ENCODE data around the gene SHISA4. TPM values are rescaled to one million over a fixed set of nuclear protein-coding genes. Genes with fewer than 3 reads are reported as not detected.

Gene SHISA4
- total and polyA plus RNA-seq, 4 experiments from 2014 or later, result 0.58 to 0.94 (median 0.59) TPM; not detected in 1

DNA sequence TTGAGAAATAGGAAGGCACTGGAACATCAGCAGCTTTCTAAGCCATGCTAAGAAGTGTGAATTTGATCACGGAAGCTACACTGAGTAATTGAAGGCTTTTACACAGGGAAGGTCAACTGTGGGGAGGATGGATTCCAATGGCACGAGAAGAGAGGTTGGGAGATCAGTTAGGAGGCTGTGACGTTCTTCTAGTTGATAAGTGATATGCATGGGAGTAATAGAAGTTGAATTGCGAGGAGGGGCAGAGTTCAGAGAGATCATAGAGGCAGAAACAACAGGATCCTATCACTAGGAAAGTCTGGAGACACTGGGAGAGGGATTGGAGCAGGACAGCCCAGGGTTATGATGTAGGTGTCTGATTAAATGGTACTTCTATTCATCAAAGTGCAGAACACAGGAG is 41.4 kb downstream of the SHISA4 start:
- Mint-ChIP-seq H3K4me1 (peaks cover 0 to under 1% (median 0%) of the 10 kb centered on the region in 4 donors), H3K36me3 (no peaks in the 10 kb centered on the region), H3K4me3 (no peak overlapping the region), H3K9me3 (no peaks in the 10 kb centered on the region), H3K27ac (no peak overlapping the region), H3K27me3 (peaks cover 2 to 12% of the 10 kb centered on the region in 2 donors)
- no peak overlapping the region for H3K27ac ChIP-seq (ENCODE audit: low read depth, low read length)
- CTCF ChIA-PET (ENCODE audit: partially characterized antibody), result no interaction called here
- intact Hi-C loops (cut with micrococcal nuclease), result no loop called here
- H3K36me3 ChIP-seq (ENCODE audit: insufficient read depth, low read length), result no peaks in the 10 kb centered on the region
- no peak overlapping the region for H3K4me3 ChIP-seq (ENCODE audit: low read length in 2 of 2)
- H3K27me3 ChIP-seq (ENCODE audit: insufficient read depth, low read length), result no peaks in the 10 kb centered on the region
- POLR2A ChIA-PET (ENCODE audit: partially characterized antibody), result no interaction called here
- H3K4me1 ChIP-seq (ENCODE audit: insufficient read depth, low read length), result no peaks in the 10 kb centered on the region
- no peak for DNase-seq
- no peaks in the 10 kb centered on the region for H3K9me3 ChIP-seq (ENCODE audit: control insufficient read depth in 1 of 2, low read length in 2 of 2)

DNA sequence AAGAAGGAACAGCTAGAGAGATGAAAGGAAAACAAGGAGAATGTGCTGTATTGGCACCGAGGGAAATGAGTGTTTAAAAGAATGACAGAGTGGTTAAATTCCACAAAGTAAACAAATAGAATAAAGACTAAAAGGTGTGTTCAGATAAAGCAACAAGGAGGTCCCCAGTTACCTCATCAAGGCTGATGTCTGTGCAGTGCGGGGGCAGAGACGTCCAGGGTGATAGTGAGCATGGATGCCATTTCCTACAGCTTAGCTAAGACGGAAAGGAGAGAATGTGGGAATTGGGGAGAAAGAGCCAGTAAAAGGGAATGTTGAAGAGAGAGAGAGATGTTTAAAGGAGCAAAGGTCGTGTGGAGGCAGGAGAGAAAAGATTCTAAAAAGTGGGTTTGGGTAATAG is 42.1 kb downstream of the SHISA4 start:
- DNase-seq, result no peak
- H3K4me3 Mint-ChIP-seq, result no peak overlapping the region
- ChIA-PET POLR2A (ENCODE audit: partially characterized antibody) (no interaction called here), CTCF (ENCODE audit: partially characterized antibody) (no interaction called here)
- H3K9me3 ChIP-seq (ENCODE audit: control insufficient read depth in 1 of 2, low read length in 2 of 2), result no peaks in the 10 kb centered on the region
- no peaks in the 10 kb centered on the region for H3K36me3 ChIP-seq (ENCODE audit: insufficient read depth, low read length)
- no peaks in the 10 kb centered on the region for H3K4me1 ChIP-seq (ENCODE audit: insufficient read depth, low read length)
- no peaks in the 10 kb centered on the region for H3K27me3 ChIP-seq (ENCODE audit: insufficient read depth, low read length)
- H3K36me3 Mint-ChIP-seq, result no peaks in the 10 kb centered on the region
- intact Hi-C loops (cut with micrococcal nuclease), result no loop called here
- H3K27ac Mint-ChIP-seq, result no peak overlapping the region
- H3K4me3 ChIP-seq (ENCODE audit: low read length in 2 of 2), result no peak overlapping the region
- no peaks in the 10 kb centered on the region for H3K9me3 Mint-ChIP-seq
- H3K27ac ChIP-seq (ENCODE audit: low read depth, low read length), result no peak overlapping the region
- H3K27me3 Mint-ChIP-seq, result peaks cover 2 to 12% of the 10 kb centered on the region in 2 donors
- H3K4me1 Mint-ChIP-seq, result no peaks in the 10 kb centered on the region

DNA sequence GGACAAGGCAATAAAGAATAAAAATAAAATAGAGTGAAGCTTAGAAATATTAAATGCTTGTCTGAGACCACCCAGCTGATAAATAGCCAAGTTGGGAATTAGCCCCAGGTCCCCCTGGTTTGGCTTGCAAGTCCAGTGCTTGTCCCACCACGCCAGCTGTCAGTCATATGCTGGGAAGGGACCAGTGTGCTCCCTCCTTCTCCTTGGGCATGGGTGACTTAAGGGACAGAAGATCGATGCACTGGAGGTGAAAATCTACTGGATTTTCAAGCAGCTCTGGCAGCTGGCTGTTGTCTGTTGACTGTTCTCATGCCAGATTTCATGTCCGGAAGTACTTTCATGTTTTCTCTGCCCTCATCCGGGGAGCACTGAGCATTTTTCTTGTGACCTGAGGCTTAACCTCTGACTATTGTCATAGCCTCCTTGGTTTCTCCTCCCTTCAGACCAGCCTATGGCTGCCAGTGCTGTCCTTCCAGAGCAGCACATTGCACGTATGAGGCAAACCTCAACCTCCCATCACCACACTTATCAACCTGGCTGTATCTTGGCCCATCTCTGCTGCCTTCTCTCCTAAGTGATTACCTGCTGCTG is 45.2 kb downstream of the SHISA4 start:
- ChIA-PET CTCF (ENCODE audit: partially characterized antibody) (no interaction called here), POLR2A (ENCODE audit: partially characterized antibody) (no interaction called here)
- Histone ChIP-seq H3K4me3 (ENCODE audit: low read length in 2 of 2) (no peak overlapping the region), H3K27me3 (ENCODE audit: insufficient read depth, low read length) (no peaks in the 10 kb centered on the region), H3K4me1 (ENCODE audit: insufficient read depth, low read length) (no peaks in the 10 kb centered on the region), H3K27ac (ENCODE audit: low read depth, low read length) (no peak overlapping the region), H3K36me3 (ENCODE audit: insufficient read depth, low read length) (no peaks in the 10 kb centered on the region), H3K9me3 (ENCODE audit: control insufficient read depth in 1 of 2, low read length in 2 of 2) (no peaks in the 10 kb centered on the region)
- no peaks in the 10 kb centered on the region for H3K4me1 Mint-ChIP-seq
- no peaks in the 10 kb centered on the region for H3K36me3 Mint-ChIP-seq
- H3K4me3 Mint-ChIP-seq, result no peak overlapping the region
- intact Hi-C loops (cut with micrococcal nuclease), result no loop called here
- no peak for DNase-seq
- H3K9me3 Mint-ChIP-seq, result no peaks in the 10 kb centered on the region
- no peak overlapping the region for H3K27ac Mint-ChIP-seq
- H3K27me3 Mint-ChIP-seq, result peaks cover 2 to 11% of the 10 kb centered on the region in 2 donors

DNA sequence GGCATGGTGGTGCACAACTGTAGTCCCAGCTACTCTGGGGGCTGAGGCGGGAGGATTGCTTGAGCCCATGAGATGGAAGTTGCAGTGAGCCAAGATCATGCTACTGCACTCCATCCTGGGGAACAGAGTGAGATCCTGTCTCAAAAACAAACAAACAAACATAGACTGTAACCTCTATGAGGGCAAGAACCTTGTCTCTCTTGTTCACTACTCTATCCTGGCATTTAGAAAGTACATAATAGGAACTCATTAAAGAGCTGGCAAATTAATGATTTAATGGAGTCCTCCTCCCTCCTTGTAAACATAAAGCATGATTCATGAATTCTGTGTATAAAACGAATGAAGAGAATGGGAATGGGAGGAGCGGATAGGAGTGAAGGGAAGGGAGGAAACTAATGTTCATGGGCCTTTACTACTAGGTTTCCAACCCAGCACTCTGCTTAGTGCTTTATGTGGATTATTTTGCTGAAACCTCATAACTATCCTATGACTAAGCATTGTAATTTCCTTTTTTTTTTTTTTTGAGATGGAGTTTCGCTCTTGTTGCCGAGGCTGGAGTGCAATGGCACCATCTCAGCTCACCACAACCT is 49.0 kb downstream of the SHISA4 start:
- H3K4me3 ChIP-seq (ENCODE audit: low read length in 2 of 2), result no peak overlapping the region
- Mint-ChIP-seq H3K27ac (no peak overlapping the region), H3K27me3 (peaks cover 0 to 18% of the 10 kb centered on the region in 2 donors), H3K36me3 (no peaks in the 10 kb centered on the region), H3K9me3 (peaks cover 0 to 2% (median 0%) of the 10 kb centered on the region in 8 donors), H3K4me3 (no peak overlapping the region), H3K4me1 (no peaks in the 10 kb centered on the region)
- no peaks in the 10 kb centered on the region for H3K4me1 ChIP-seq (ENCODE audit: insufficient read depth, low read length)
- DNase-seq, result no peak
- no peaks in the 10 kb centered on the region for H3K27me3 ChIP-seq (ENCODE audit: insufficient read depth, low read length)
- H3K36me3 ChIP-seq (ENCODE audit: insufficient read depth, low read length), result no peaks in the 10 kb centered on the region
- no peaks in the 10 kb centered on the region for H3K9me3 ChIP-seq (ENCODE audit: control insufficient read depth in 1 of 2, low read length in 2 of 2)
- H3K27ac ChIP-seq (ENCODE audit: low read depth, low read length), result no peak overlapping the region
- intact Hi-C loops (cut with micrococcal nuclease), result no loop called here
- CTCF ChIA-PET (ENCODE audit: partially characterized antibody), result no interaction called here
- POLR2A ChIA-PET (ENCODE audit: partially characterized antibody), result no interaction called here

DNA sequence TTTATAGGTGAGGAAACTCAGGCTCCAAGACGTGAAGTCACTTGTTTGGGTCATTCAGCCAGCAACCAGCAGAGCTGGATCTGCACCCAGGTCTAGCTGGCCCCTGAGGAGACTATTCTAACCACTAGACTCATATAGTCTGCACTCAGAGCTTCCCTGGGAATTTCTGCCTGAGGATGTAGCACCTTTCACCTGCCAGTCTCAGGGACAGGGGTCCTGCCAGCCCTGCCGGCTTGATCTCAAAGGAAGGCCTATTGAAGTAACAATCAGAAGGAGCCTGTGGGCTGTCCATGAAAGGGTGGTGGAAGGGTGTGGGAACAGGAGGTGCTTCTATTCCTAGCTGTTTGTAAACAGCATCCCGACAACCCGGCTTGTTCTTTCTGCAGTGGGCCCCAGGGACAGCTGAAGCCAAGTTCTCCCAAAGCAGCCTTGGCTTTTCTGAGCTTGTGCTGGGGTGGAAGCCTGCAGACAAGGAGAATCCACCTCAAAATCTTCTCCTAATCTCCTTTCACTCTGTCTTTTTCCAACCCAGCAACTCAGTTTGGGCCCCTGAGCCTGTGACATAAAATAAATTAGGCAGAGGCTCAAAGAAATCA is 49.8 kb downstream of the SHISA4 start:
- Mint-ChIP-seq H3K4me3 (no peak overlapping the region), H3K27ac (no peak overlapping the region), H3K4me1 (no peaks in the 10 kb centered on the region), H3K36me3 (no peaks in the 10 kb centered on the region), H3K9me3 (peaks cover 0 to 2% (median 0%) of the 10 kb centered on the region in 8 donors), H3K27me3 (peaks cover 5 to 21% of the 10 kb centered on the region in 2 donors)
- no peaks in the 10 kb centered on the region for H3K27me3 ChIP-seq (ENCODE audit: insufficient read depth, low read length)
- DNase-seq, result no peak
- ChIA-PET POLR2A (ENCODE audit: partially characterized antibody) (no interaction called here), CTCF (ENCODE audit: partially characterized antibody) (no interaction called here)
- H3K4me3 ChIP-seq (ENCODE audit: low read length in 2 of 2), result no peak overlapping the region
- intact Hi-C loops (cut with micrococcal nuclease), result no loop called here
- H3K4me1 ChIP-seq (ENCODE audit: insufficient read depth, low read length), result no peaks in the 10 kb centered on the region
- H3K36me3 ChIP-seq (ENCODE audit: insufficient read depth, low read length), result no peaks in the 10 kb centered on the region
- H3K27ac ChIP-seq (ENCODE audit: low read depth, low read length), result no peak overlapping the region
- no peaks in the 10 kb centered on the region for H3K9me3 ChIP-seq (ENCODE audit: control insufficient read depth in 1 of 2, low read length in 2 of 2)

DNA sequence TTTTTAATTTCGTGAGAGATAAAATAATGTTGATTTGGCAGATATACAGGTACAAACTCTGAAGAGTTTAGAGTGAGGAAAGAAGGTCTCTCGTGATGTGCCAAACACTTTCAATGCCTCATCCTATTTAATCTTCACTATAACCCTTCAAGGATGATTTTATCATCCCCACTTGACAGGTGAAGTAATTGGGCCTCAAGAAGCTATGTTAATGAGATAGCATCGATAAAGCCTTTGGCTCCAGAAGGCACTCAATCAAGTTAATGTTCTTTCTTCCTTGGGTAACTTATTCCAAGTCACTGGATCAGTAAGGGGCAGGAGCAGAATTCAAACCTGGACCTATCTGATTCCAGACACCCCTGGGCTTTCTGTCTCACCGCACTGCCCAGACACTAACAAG is 50.5 kb downstream of the SHISA4 start:
- peaks cover 0 to 2% (median 0%) of the 10 kb centered on the region in 8 donors for H3K9me3 Mint-ChIP-seq
- no peaks in the 10 kb centered on the region for H3K36me3 Mint-ChIP-seq
- peaks cover 10 to 25% of the 10 kb centered on the region in 2 donors for H3K27me3 Mint-ChIP-seq
- CTCF ChIA-PET (ENCODE audit: partially characterized antibody), result no interaction called here
- Histone ChIP-seq H3K4me3 (ENCODE audit: low read length in 2 of 2) (no peak overlapping the region), H3K27me3 (ENCODE audit: insufficient read depth, low read length) (no peaks in the 10 kb centered on the region), H3K4me1 (ENCODE audit: insufficient read depth, low read length) (no peaks in the 10 kb centered on the region), H3K27ac (ENCODE audit: low read depth, low read length) (no peak overlapping the region), H3K36me3 (ENCODE audit: insufficient read depth, low read length) (no peaks in the 10 kb centered on the region), H3K9me3 (ENCODE audit: control insufficient read depth in 1 of 2, low read length in 2 of 2) (no peaks in the 10 kb centered on the region)
- intact Hi-C loops (cut with micrococcal nuclease), result no loop called here
- no peaks in the 10 kb centered on the region for H3K4me1 Mint-ChIP-seq
- DNase-seq, result no peak
- POLR2A ChIA-PET (ENCODE audit: partially characterized antibody), result no interaction called here
- H3K4me3 Mint-ChIP-seq, result no peak overlapping the region
- peak overlapping the region in 1 of 7 donors; percentile 42 for H3K27ac Mint-ChIP-seq

DNA sequence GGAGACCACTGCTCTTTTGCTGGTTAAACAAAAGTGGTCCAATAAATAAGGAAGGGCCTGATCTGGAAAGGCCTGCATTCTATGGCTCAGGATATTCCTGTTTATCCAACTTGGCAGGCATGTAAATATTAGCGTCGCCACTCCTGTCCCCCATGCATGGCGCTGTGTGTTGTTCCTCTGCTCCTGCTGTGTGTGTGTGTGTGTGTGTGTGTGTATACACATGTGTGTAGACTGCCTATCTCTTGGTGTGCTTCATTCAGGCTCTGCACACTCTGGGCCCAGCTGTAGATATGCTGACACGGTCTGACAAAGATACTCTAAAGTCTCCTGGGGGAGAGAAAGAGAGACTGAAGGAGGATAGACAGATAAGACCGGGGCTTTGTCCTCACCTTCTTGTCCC is 50.9 kb downstream of the SHISA4 start:
- no peak for DNase-seq
- H3K27me3 Mint-ChIP-seq, result peaks cover 14 to 29% of the 10 kb centered on the region in 2 donors
- POLR2A ChIA-PET (ENCODE audit: partially characterized antibody), result no interaction called here

More for the DNA sequence above, 50.9 kb downstream of the SHISA4 start:
- Histone ChIP-seq H3K27me3 (ENCODE audit: insufficient read depth, low read length) (no peaks in the 10 kb centered on the region), H3K27ac (ENCODE audit: low read depth, low read length) (no peak overlapping the region), H3K4me3 (ENCODE audit: low read length in 2 of 2) (no peak overlapping the region), H3K9me3 (ENCODE audit: control insufficient read depth in 1 of 2, low read length in 2 of 2) (no peaks in the 10 kb centered on the region), H3K36me3 (ENCODE audit: insufficient read depth, low read length) (no peaks in the 10 kb centered on the region), H3K4me1 (ENCODE audit: insufficient read depth, low read length) (no peaks in the 10 kb centered on the region)
- no peaks in the 10 kb centered on the region for H3K4me1 Mint-ChIP-seq
- intact Hi-C loops (cut with micrococcal nuclease), result no loop called here
- H3K4me3 Mint-ChIP-seq, result no peak overlapping the region
- H3K27ac Mint-ChIP-seq, result no peak overlapping the region
- H3K9me3 Mint-ChIP-seq, result peaks cover 0 to 2% (median 0%) of the 10 kb centered on the region in 8 donors
- no peaks in the 10 kb centered on the region for H3K36me3 Mint-ChIP-seq
- CTCF ChIA-PET (ENCODE audit: partially characterized antibody), result no interaction called here

Measured in CD4-positive, alpha-beta memory T cell (primary cell).